ENCODE measurements around the gene DLG2. TPM values are rescaled to one million over a fixed set of nuclear protein-coding genes. Genes with fewer than 3 reads are reported as not detected.

The DLG2 gene
- total RNA-seq, 4 donors from 2014 or later: 0.18 to 8.3 (median 2.5) TPM

DNA sequence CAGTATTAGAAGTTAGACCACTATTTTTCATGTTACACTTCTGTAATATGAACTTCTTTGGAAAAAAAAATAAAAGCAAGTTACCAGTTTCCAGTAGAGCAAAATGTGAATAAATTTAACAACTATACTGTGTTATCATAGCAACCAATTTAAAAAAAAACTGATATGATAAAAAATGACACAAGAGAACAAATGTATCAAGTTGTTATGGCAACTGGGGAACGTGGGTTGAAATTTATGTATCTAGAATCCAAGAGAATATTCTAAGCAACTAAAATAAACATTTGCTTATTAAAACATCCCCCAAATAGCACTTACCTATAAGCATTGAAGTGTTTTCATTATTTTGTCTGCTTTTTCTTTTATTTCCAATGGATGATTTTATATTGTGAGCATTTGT is 442.4 kb downstream of the DLG2 start:
- Histone ChIP-seq H3K4me3 (no peak overlapping the region), H3K4me1 (no peaks in the 10 kb centered on the region), H3K9me3 (no peaks in the 10 kb centered on the region), H3K27me3 (no peaks in the 10 kb centered on the region), H3K36me3 (no peaks in the 10 kb centered on the region), H3K27ac (no peak overlapping the region)
- DNase-seq: no peak
- no peak for TF ChIP-seq POLR2A (IDR thresholded peaks at IDR 0.05)
- TF ChIP-seq, protein P1, sequence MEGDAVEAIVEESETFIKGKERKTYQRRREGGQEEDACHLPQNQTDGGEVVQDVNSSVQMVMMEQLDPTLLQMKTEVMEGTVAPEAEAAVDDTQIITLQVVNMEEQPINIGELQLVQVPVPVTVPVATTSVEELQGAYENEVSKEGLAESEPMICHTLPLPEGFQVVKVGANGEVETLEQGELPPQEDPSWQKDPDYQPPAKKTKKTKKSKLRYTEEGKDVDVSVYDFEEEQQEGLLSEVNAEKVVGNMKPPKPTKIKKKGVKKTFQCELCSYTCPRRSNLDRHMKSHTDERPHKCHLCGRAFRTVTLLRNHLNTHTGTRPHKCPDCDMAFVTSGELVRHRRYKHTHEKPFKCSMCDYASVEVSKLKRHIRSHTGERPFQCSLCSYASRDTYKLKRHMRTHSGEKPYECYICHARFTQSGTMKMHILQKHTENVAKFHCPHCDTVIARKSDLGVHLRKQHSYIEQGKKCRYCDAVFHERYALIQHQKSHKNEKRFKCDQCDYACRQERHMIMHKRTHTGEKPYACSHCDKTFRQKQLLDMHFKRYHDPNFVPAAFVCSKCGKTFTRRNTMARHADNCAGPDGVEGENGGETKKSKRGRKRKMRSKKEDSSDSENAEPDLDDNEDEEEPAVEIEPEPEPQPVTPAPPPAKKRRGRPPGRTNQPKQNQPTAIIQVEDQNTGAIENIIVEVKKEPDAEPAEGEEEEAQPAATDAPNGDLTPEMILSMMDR (IDR thresholded peaks at IDR 0.05): no peak

DNA sequence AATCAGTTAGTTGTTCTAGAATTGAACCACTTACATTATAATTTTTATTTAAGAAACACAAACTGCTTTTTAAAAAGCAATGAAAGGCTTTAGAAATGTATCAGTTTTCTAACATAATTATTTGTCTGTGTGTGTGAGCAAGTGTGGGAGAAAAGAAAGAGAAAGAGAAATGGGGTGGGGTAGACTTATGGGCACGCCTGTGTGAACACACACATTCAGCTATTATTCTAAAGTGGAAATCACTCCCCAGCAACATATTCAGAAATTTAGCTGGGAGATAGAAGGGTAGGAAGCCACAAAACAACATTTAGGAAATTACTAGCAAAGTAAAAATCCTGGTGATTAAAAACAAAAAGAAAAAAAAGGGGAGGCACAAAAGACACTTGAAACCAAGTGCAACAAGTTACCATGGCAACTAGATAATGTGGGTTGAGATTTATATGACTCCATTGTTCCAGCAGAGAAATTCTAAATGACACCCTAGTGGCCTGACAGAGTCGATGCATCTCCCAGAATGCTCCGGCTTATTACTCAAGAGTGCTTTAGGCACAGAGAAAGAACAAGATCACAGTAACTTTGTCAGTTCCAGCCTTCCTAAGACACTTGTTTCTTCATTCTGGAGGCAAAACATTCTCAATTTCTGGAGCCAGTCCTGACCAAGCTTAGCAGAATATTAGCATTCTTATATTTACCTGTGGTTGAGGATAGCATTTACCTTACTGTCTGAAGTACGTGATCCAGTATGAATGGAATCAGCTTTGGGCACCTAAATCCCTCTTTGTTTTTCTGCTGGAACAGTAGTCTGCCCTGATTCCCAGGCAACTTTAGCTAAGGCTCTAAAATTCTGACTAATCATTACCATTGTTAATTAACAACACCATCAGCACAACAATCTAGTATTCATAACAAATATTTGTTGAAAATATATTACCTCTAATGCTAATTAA is 444.4 kb downstream of the DLG2 start:
- no peaks in the 10 kb centered on the region for H3K4me1 ChIP-seq
- H3K27ac ChIP-seq: no peak overlapping the region
- no peaks in the 10 kb centered on the region for H3K9me3 ChIP-seq
- H3K36me3 ChIP-seq: no peaks in the 10 kb centered on the region
- DNase-seq: no peak
- TF ChIP-seq, protein P1 (IDR thresholded peaks at IDR 0.05): peak in 3 of 6 experiments; percentile 31 to 40 (median 31)
- no peak for TF ChIP-seq POLR2A (IDR thresholded peaks at IDR 0.05)
- H3K4me3 ChIP-seq: no peak overlapping the region
- no peaks in the 10 kb centered on the region for H3K27me3 ChIP-seq

DNA sequence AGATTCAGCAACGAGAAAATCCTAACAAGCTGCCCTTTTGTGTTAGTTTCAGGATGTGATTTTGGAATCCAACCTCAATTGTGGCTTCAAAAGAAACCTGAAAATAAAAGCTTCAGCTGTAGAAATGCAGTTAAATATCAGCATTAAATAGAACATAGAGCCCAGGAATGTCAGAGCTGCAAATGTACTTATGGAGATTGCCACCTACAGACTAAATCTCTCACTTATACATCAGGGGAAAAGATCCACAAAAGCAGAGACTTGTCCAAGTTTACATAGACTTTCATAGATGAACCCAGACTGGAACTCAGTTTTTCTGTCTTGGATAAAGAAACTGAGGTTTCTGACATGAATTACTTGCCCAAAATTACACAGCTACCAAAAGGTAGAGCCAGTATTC is 446.6 kb downstream of the DLG2 start:
- Histone ChIP-seq H3K4me1 (no peaks in the 10 kb centered on the region), H3K27me3 (no peaks in the 10 kb centered on the region), H3K27ac (no peak overlapping the region), H3K4me3 (no peak overlapping the region), H3K9me3 (no peaks in the 10 kb centered on the region), H3K36me3 (no peaks in the 10 kb centered on the region)
- DNase-seq: no peak
- no peak for TF ChIP-seq POLR2A (IDR thresholded peaks at IDR 0.05)
- TF ChIP-seq, protein P1 (IDR thresholded peaks at IDR 0.05): no peak

DNA sequence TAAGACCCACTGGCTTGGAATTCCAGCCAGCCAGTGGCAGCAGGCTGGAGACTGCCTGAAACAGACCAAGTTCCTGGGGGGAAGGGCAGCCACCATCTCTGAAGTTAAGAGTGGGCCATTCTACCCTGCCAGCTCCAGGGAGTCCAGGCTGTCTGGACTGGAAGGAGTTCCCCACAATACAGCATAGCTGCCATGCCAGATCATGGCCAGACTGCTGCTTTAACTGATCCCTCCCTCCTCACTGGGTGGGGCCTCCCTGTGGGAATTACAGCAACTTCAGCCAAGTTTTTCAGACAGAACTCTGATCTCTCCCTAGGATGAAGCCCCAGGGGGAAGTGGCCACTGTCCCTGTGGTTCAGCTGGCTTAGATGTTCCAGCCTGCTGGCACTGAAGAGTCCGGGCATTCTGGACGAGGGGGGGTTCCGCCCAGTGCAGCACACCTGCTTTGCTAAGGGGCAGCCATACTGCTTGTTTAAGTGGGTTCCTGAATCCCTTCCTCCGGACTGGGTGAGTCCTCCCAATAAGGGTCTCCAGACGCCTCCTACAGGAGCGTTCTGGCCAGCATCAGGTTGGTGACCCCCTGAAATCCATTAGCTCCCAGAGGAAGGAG is 455.4 kb downstream of the DLG2 start:
- Histone ChIP-seq H3K9me3 (no peaks in the 10 kb centered on the region), H3K4me1 (no peaks in the 10 kb centered on the region), H3K27ac (no peak overlapping the region), H3K4me3 (no peak overlapping the region), H3K27me3 (no peaks in the 10 kb centered on the region), H3K36me3 (no peaks in the 10 kb centered on the region)
- TF ChIP-seq POLR2A (IDR thresholded peaks at IDR 0.05): no peak
- TF ChIP-seq, protein P1 (IDR thresholded peaks at IDR 0.05): no peak
- DNase-seq: no peak

DNA sequence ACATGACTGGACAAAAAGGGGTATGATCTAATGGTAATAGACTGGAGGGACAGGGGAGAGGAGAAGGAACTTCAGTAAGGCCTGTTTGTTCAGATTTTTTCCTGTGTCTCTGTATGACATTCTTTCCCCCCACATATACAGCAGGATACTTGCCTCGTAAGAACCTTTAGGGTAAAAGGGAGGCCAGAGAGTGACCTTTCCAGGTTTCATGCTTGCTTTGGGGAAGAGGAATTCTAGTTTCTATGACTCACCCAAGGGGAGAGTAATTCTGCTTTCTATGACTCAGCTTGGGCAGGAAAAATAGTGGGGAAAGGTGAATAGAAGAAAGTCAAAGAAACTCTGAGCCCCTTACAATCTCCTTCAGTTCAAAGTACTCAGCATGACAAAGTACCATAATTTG is 457.0 kb downstream of the DLG2 start:
- H3K27me3 ChIP-seq: no peaks in the 10 kb centered on the region
- TF ChIP-seq, protein P1 (IDR thresholded peaks at IDR 0.05): no peak
- no peak for TF ChIP-seq POLR2A (IDR thresholded peaks at IDR 0.05)
- no peaks in the 10 kb centered on the region for H3K4me1 ChIP-seq
- DNase-seq: no peak
- H3K27ac ChIP-seq: no peak overlapping the region
- no peaks in the 10 kb centered on the region for H3K9me3 ChIP-seq
- H3K4me3 ChIP-seq: no peak overlapping the region
- no peaks in the 10 kb centered on the region for H3K36me3 ChIP-seq
